Nephron (organoid): ENCODE data around the gene LRRTM2.
"Not testable (repeated sequence)": the region's sequence is repeated elsewhere in the genome, so short reads cannot be mapped to it uniquely, and the experiment has no call there.

Experiments
- H3K27ac Mint-ChIP-seq, 3 experiments: 2 replicates each; pipeline ENCODE4 v1.8.0; 2020; ENCODE audit warnings: mixed read lengths in 3 of 3, mild to moderate bottlenecking in 2 of 3, moderate library complexity in 1 of 3
- H3K27me3 Mint-ChIP-seq: 2 replicates; pipeline ENCODE4 v1.8.0; 2021; ENCODE audit warnings: low read depth, mild to moderate bottlenecking, moderate library complexity, mixed read lengths
- H3K36me3 Mint-ChIP-seq: 2 replicates; pipeline ENCODE4 v1.8.0; 2020; ENCODE audit warnings: low read depth, mixed read lengths
- H3K4me1 Mint-ChIP-seq: 2 replicates; pipeline ENCODE4 v1.8.0; 2020; ENCODE audit warnings: mixed read lengths
- H3K4me3 Mint-ChIP-seq, 3 experiments: 2 replicates each; pipeline ENCODE4 v1.8.0; 2020; ENCODE audit warnings: mild to moderate bottlenecking in 3 of 3, mixed read lengths in 3 of 3, moderate library complexity in 2 of 3
- H3K9me3 Mint-ChIP-seq: 2 replicates; pipeline ENCODE4 v1.8.0; 2020; ENCODE audit warnings: mixed read lengths
- CTCF ChIP-seq, 3 experiments: fragments of 200-600 bp; sonication (generic); IDR thresholded peaks; one replicate each; pipeline ENCODE4 v1.5.0; 2021; ENCODE audit warnings: antibody characterized with exemption in 3 of 3; ENCODE audit not compliant: unreplicated experiment in 3 of 3

Gene LRRTM2

GRCh38 chr5:138874771-138875551 lies at the start of gene LRRTM2:
Gene LRRTM2 (minus strand): TSS chr5:138875335. CDS start chr5:138874911, 424 bp downstream.
- no peak for TF ChIP-seq CTCF (IDR thresholded peaks at IDR 0.05; ENCODE audit: unreplicated experiment in 3 of 3)
- Mint-ChIP-seq H3K27ac (peak within 1 kb of the TSS; percentile 62 to 87 (median 62)), H3K4me3 (peak within 1 kb of the TSS; percentile 30 to 77 (median 64)), H3K4me1 (peaks cover 58% of the 10 kb centered on the region), H3K36me3 (peaks cover 15% of the 10 kb centered on the region), H3K9me3 (no peaks in the 10 kb centered on the region), H3K27me3 (no peaks in the 10 kb centered on the region)

- Mint-ChIP-seq H3K9me3 (no peaks in the 10 kb centered on the region), H3K36me3 (peaks cover 67% of the 10 kb centered on the region), H3K27me3 (no peaks in the 10 kb centered on the region), H3K4me1 (peaks cover 8% of the 10 kb centered on the region), H3K4me3 (no peak overlapping the region), H3K27ac (peak overlapping the region in 1 of 3 experiments; percentile 76)
- TF ChIP-seq CTCF (IDR thresholded peaks at IDR 0.05; ENCODE audit: unreplicated experiment in 3 of 3), result no peak
Measured at GRCh38 chr5:138922494-138922893, 47.4 kb upstream of the LRRTM2 start.

- not testable (repeated sequence) for H3K4me3 Mint-ChIP-seq, H3K27me3 Mint-ChIP-seq, H3K4me1 Mint-ChIP-seq, H3K27ac Mint-ChIP-seq, H3K9me3 Mint-ChIP-seq
- H3K36me3 Mint-ChIP-seq, result peaks cover 56% of the 10 kb centered on the region
Measured at GRCh38 chr5:138921362-138921761, 46.2 kb upstream of the LRRTM2 start.

- no peak for TF ChIP-seq CTCF (IDR thresholded peaks at IDR 0.05; ENCODE audit: unreplicated experiment in 3 of 3)
- Mint-ChIP-seq H3K27me3 (no peaks in the 10 kb centered on the region), H3K4me1 (peaks cover 5% of the 10 kb centered on the region), H3K36me3 (peaks cover 56% of the 10 kb centered on the region), H3K27ac (no peak overlapping the region), H3K9me3 (no peaks in the 10 kb centered on the region), H3K4me3 (no peak overlapping the region)
Measured at GRCh38 chr5:138920181-138920580, 45.0 kb upstream of the LRRTM2 start.

- no peaks in the 10 kb centered on the region for H3K9me3 Mint-ChIP-seq
- no peaks in the 10 kb centered on the region for H3K27me3 Mint-ChIP-seq
- peaks cover 56% of the 10 kb centered on the region for H3K36me3 Mint-ChIP-seq
- no peak overlapping the region for H3K4me3 Mint-ChIP-seq
- TF ChIP-seq CTCF (IDR thresholded peaks at IDR 0.05; ENCODE audit: unreplicated experiment in 3 of 3), result no peak
- no peak overlapping the region for H3K27ac Mint-ChIP-seq
- peaks cover 5% of the 10 kb centered on the region for H3K4me1 Mint-ChIP-seq
Measured at GRCh38 chr5:138918686-138919085, 43.6 kb upstream of the LRRTM2 start.

GRCh38 chr5:138914338-138914737 lies 39.2 kb upstream of the LRRTM2 start:
- Mint-ChIP-seq H3K36me3 (peaks cover 63% of the 10 kb centered on the region), H3K4me3 (no peak overlapping the region), H3K27ac (no peak overlapping the region), H3K9me3 (no peaks in the 10 kb centered on the region), H3K27me3 (no peaks in the 10 kb centered on the region), H3K4me1 (peaks cover 3% of the 10 kb centered on the region)
- TF ChIP-seq CTCF (IDR thresholded peaks at IDR 0.05; ENCODE audit: unreplicated experiment in 3 of 3), result no peak
